IPS-20b (cell line): ENCODE data around the gene CTF1.
A peak's percentile ranks its signal among the peaks of the same experiment; 100 is the strongest.

Source experiments
- H3K27ac ChIP-seq: one replicate; pipeline ENCODE4 v1.5.1; 2013; ENCODE audit warnings: low read length
- H3K27me3 ChIP-seq: 2 replicates; pipeline ENCODE4 v1.6.1; 2013; ENCODE audit warnings: mild to moderate bottlenecking, low read length, inconsistent platforms; ENCODE audit not compliant: insufficient read depth
- H3K36me3 ChIP-seq: 2 replicates; pipeline ENCODE4 v1.6.1; 2013; ENCODE audit warnings: low read depth, mild to moderate bottlenecking, inconsistent platforms, low read length, moderate library complexity; ENCODE audit not compliant: insufficient read depth
- H3K4me1 ChIP-seq: 2 replicates; pipeline ENCODE4 v1.6.1; 2013; ENCODE audit warnings: mild to moderate bottlenecking, control low read depth, inconsistent platforms, low read length, moderate library complexity; ENCODE audit not compliant: insufficient read depth
- H3K4me3 ChIP-seq: 2 replicates; pipeline ENCODE4 v1.5.1; 2013; ENCODE audit warnings: mild to moderate bottlenecking, low read length, inconsistent platforms
- H3K9ac ChIP-seq: 2 replicates; pipeline ENCODE4 v1.6.1; 2013; ENCODE audit warnings: low read depth, mild to moderate bottlenecking, inconsistent platforms, low read length, moderate library complexity
- H3K9me3 ChIP-seq: 2 replicates; pipeline ENCODE4 v1.6.1; 2013; ENCODE audit warnings: mild to moderate bottlenecking, low read depth, low read length, inconsistent platforms; ENCODE audit not compliant: insufficient read depth

The CTF1 gene

DNA sequence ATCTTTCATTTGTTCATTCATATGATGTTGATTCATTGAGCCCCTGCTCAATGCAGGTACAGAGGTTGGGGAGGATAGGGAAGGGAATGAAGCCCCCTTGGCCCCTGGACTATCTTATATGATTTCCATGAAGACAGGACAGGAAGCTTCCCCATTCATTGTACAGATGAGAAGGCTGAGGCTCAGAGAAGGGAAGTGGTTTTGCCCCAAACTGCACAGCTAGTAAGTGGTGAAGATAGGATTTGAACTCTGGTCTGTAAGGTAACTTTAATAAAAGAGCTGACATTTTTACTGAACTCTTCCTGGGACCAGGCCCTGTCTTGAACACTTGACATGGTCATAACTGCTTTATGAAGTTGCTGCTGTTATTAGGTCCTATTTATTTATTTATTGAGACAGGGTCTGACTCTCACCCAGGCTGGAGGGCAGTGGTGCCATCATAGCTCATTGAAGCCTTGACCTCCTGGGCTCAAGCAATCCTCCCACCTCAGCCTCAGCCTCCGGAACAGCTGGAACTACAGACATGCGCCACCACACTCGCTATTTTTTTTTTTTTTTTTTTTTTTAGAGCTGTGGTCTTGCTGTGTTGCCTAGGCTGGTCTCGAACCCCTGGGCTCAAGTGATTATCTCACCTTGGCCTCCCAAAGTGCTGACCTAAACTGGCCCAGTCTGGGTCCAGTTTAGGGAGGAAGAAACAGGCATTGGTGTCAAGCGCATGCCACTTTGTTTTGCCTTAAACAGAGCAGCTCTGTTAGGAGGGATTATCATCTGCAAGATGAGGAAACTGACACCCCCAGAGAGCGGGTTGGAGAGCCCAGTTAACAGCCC lies 5.0 kb downstream of the CTF1 start:
- H3K27ac ChIP-seq: no peak overlapping the region
- no peak overlapping the region; the same call in 1 of the 2 replicates for H3K9ac ChIP-seq
- no peaks in the 10 kb centered on the region for H3K4me1 ChIP-seq

DNA sequence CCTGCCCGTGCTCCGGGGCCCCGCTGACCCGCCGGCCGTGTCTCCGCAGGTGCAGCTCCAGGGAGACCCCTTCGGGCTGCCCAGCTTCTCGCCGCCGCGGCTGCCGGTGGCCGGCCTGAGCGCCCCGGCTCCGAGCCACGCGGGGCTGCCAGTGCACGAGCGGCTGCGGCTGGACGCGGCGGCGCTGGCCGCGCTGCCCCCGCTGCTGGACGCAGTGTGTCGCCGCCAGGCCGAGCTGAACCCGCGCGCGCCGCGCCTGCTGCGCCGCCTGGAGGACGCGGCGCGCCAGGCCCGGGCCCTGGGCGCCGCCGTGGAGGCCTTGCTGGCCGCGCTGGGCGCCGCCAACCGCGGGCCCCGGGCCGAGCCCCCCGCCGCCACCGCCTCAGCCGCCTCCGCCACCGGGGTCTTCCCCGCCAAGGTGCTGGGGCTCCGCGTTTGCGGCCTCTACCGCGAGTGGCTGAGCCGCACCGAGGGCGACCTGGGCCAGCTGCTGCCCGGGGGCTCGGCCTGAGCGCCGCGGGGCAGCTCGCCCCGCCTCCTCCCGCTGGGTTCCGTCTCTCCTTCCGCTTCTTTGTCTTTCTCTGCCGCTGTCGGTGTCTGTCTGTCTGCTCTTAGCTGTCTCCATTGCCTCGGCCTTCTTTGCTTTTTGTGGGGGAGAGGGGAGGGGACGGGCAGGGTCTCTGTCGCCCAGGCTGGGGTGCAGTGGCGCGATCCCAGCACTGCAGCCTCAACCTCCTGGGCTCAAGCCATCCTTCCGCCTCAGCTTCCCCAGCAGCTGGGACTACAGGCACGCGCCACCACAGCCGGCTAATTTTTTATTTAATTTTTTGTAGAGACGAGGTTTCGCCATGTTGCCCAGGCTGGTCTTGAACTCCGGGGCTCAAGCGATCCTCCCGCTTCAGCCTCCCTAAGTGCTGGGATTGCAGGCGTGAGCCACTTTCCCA lies 5.9 kb downstream of the CTF1 start:
- Histone ChIP-seq H3K4me1 (no peaks in the 10 kb centered on the region), H3K9ac (peak overlapping the region; percentile 58; the same call in 1 of the 2 replicates)

More for the DNA sequence above, 5.0 kb downstream of the CTF1 start:
- no peaks in the 10 kb centered on the region for H3K36me3 ChIP-seq
- H3K9me3 ChIP-seq: no peaks in the 10 kb centered on the region
- peak overlapping the region; percentile 56; the same call in 1 of the 2 replicates for H3K4me3 ChIP-seq
- peaks cover 14% of the 10 kb centered on the region for H3K27me3 ChIP-seq

DNA sequence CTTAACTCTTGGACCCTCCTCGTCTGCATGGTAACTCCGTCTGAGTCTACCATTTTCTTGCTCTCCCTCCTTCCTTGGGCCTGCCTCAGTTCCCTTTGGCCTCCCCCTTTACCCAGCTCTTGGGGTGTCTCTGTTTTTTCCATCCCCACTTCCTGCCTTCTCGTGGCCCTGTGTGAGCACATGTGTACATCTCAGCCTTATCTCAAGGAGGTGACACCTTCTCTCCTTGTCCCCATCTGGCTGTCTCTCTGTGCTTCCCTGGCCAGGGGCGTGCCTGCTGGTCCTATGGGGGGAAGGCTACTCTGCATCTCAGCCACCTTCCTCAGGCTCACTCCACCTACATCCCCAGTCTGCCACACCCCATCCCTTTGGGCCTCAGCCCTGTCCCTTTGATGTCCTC lies 6.6 kb downstream of the CTF1 start:
- Histone ChIP-seq H3K9me3 (no peaks in the 10 kb centered on the region), H3K4me3 (no peak overlapping the region), H3K9ac (peak overlapping the region; percentile 16; the same call in 1 of the 2 replicates), H3K4me1 (no peaks in the 10 kb centered on the region), H3K27ac (no peak overlapping the region), H3K36me3 (no peaks in the 10 kb centered on the region), H3K27me3 (peaks cover 14% of the 10 kb centered on the region)

More for the DNA sequence above, 5.9 kb downstream of the CTF1 start:
- Histone ChIP-seq H3K9me3 (no peaks in the 10 kb centered on the region), H3K27ac (no peak overlapping the region), H3K36me3 (no peaks in the 10 kb centered on the region), H3K27me3 (peaks cover 14% of the 10 kb centered on the region), H3K4me3 (peak overlapping the region; percentile 70; the same call in 1 of the 2 replicates)

DNA sequence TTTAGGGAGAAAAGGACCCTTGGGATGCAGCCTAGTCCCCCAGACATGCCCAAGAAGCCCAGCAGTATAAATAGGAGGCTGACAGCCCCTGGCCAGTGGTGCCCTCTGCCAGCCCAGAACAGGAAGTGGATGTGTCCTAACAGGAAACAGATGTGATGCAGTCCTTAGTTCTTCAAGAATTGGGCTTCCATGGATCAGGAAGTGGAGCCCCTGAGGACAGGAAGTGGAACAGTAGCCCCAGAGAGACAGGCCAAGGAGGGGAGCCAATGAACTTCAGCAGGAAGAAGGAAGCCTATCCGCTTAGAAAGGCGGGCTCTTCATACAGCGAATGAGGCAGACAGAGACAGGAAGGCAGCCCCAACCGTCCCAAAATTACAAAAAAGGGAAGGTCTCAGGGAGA lies 7.2 kb downstream of the CTF1 start:
- Histone ChIP-seq H3K27ac (no peak overlapping the region), H3K27me3 (peaks cover 14% of the 10 kb centered on the region), H3K36me3 (no peaks in the 10 kb centered on the region), H3K4me3 (no peak overlapping the region), H3K9ac (no peak overlapping the region), H3K9me3 (no peaks in the 10 kb centered on the region), H3K4me1 (no peaks in the 10 kb centered on the region)

DNA sequence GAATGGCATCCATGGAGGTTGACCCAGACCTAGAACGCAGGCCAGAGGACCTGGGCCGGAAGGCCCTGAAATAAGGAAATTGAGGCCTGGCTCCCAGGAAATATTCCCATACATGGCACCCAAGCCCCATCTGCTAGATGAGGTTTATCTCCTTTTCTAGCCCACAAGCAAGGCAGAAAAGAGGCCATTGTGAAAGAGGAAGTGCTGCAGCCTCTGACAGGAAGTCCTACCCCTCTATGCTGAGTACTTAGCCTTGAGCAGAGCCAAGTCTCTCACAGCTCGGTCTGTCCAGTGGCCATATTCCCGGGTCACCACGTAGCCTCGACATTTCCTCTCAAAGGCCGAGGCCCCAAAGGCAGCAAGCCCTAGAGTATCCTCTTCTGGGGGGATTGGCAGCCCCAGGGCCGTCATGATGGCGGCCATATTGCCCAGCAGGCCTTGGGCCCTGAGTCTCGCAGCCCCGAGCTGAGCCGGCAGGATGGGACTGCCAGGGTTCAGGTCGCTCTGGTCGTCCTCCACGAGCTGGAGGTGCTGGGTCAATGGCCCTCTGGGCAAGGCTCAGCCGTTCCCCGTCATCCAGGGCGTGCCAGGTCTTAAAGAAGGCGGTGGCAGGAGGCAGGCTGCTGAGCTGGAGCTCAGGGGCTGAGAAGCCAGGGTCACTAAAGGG lies 7.8 kb downstream of the CTF1 start:
- H3K4me1 ChIP-seq: no peaks in the 10 kb centered on the region
- no peak overlapping the region for H3K9ac ChIP-seq
- H3K4me3 ChIP-seq: no peak overlapping the region
- no peaks in the 10 kb centered on the region for H3K36me3 ChIP-seq
- H3K9me3 ChIP-seq: no peaks in the 10 kb centered on the region
- H3K27me3 ChIP-seq: peaks cover 14% of the 10 kb centered on the region
- no peak overlapping the region for H3K27ac ChIP-seq

DNA sequence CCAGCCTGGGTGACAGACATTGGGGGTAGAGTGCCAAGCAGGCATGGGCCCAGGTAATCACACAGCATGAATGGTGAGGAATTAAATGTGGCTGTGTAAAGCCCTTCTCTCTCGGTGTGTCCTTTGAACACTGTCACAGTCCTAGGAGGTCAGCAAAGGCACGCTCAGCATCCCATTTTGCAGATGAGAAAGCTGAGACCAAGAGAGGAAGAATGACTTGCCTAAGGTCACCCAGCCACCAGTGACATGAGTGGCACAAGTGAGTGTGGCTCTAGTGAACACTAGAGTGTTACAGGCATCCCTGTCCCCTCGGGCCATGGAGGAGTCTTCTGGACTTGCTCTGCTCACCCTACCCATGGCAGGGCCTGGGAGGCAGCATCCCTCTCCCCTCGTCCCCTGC lies 10.7 kb downstream of the CTF1 start:
- Histone ChIP-seq H3K4me1 (peaks cover 4% of the 10 kb centered on the region; the same call in 1 of the 2 replicates), H3K27ac (no peak overlapping the region), H3K9me3 (no peaks in the 10 kb centered on the region), H3K9ac (no peak overlapping the region), H3K36me3 (no peaks in the 10 kb centered on the region), H3K4me3 (no peak overlapping the region), H3K27me3 (no peaks in the 10 kb centered on the region; the same call in 1 of the 2 replicates)

- Histone ChIP-seq H3K9me3 (no peaks in the 10 kb centered on the region), H3K27ac (no peak overlapping the region), H3K4me1 (peaks cover 4% of the 10 kb centered on the region; the same call in 1 of the 2 replicates), H3K27me3 (no peaks in the 10 kb centered on the region), H3K4me3 (peak overlapping the region; percentile 20; the same call in 1 of the 2 replicates), H3K9ac (no peak overlapping the region), H3K36me3 (no peaks in the 10 kb centered on the region)
These were observed 14.1 kb downstream of the CTF1 start for GRCh38 chr16:30910427-30911029.

GRCh38 chr16:30912794-30913412 lies 16.5 kb downstream of the CTF1 start:
- Histone ChIP-seq H3K4me3 (no peak overlapping the region), H3K27ac (no peak overlapping the region), H3K27me3 (no peaks in the 10 kb centered on the region), H3K36me3 (no peaks in the 10 kb centered on the region), H3K9ac (no peak overlapping the region), H3K4me1 (peaks cover 4% of the 10 kb centered on the region; the same call in 1 of the 2 replicates), H3K9me3 (no peaks in the 10 kb centered on the region)

- Histone ChIP-seq H3K9me3 (no peaks in the 10 kb centered on the region), H3K36me3 (no peaks in the 10 kb centered on the region), H3K4me1 (peaks cover 4% of the 10 kb centered on the region; the same call in 1 of the 2 replicates)
These were observed 18.4 kb downstream of the CTF1 start for GRCh38 chr16:30914830-30915229.

DNA sequence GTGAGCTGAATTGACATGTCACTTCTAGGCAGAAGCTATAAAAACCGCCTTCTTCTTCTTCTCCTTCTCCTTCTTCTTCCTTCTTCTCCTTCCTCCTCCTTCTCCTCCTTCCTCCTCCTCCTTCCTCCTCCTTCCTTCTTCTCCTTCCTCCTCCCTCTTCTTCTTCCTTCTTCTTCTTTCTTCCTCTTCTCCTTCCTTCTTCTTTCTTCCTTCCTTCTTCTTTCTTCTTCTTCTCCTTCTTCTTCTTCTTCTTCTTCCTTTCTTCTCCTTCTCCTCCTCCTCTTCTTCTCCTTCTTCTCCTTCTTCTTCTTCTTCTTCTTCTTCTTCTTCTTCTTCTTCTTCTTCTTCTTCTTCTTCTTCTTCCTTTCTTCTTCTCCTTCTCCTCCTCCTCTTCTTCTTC lies 22.2 kb downstream of the CTF1 start:
- H3K4me1 ChIP-seq: no peaks in the 10 kb centered on the region; the same call in 1 of the 2 replicates
- no peaks in the 10 kb centered on the region for H3K36me3 ChIP-seq
- no peak overlapping the region for H3K9ac ChIP-seq
- no peaks in the 10 kb centered on the region for H3K27me3 ChIP-seq
- no peak overlapping the region for H3K4me3 ChIP-seq
- H3K9me3 ChIP-seq: no peaks in the 10 kb centered on the region
- no peak overlapping the region for H3K27ac ChIP-seq

More at GRCh38 chr16:30914830-30915229, 18.4 kb downstream of the CTF1 start:
- Histone ChIP-seq H3K27ac (no peak overlapping the region), H3K4me3 (no peak overlapping the region), H3K27me3 (no peaks in the 10 kb centered on the region), H3K9ac (no peak overlapping the region)
